ENCODE measurements around the gene RIPPLY3. TPM values are rescaled to one million over a fixed set of nuclear protein-coding genes. Genes with fewer than 3 reads are reported as not detected.

The RIPPLY3 gene
- total and polyA plus RNA-seq, 2 of the 13 experiments (the other 11 are each of a cell fraction or from before 2014, with no cell fraction given) = 0.09 to 2.9 TPM

DNA sequence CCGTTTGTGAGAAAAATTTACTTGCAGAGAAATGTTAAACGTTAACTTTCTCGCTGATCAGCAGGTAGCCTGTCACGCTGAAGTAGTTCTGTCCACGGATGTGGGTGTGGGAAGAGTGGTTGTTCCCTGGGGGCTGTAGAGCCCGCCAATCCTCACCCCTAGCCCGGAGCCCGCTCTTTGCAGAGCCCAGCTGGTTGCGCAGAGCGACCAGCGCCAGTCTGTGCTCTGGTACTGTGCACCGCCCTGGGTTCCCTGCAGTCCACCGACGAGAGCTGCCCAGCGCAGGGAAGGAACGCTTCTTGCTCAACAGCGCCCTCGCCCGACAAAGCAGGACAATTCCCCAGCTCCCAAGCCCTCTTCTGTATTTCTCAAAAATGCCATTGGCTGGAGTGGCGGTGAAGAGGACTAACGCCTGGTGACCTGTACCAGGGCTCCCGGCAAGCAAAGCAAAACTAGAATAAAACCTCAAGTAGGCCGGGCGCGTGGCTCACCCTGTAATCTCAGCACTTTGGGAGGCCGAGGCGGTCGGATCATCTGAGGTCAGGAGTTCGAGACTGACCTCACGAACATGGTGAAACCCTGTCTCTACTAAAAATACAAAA, 3.3 kb downstream of the RIPPLY3 start (continued):
- no peak for TF ChIP-seq ZNF407 (CRISPR knock-in tag; IDR thresholded peaks at IDR 0.05; ENCODE audit: not compliant biosample characterization)
- TF ChIP-seq ZNF713 (CRISPR knock-in tag; IDR thresholded peaks at IDR 0.05) = 0 out of 2 replicates have a peak, but pooled peaks have one; percentile 79
- TF ChIP-seq ZNF317 (CRISPR knock-in tag; IDR thresholded peaks at IDR 0.05) = 0 out of 2 replicates have a peak, but pooled peaks have one; percentile 23
- no peak for TF ChIP-seq FOXM1 (CRISPR knock-in tag; IDR thresholded peaks at IDR 0.05)
- no peak for TF ChIP-seq ZNF296 (CRISPR knock-in tag; conservative IDR thresholded peaks at IDR 0.05)
- TF ChIP-seq ZNF362 (CRISPR knock-in tag; IDR thresholded peaks at IDR 0.05; ENCODE audit: borderline replicate concordance) = peak; percentile 33; the same call in 1 of the 2 replicates
- TF ChIP-seq HOXA9 (CRISPR knock-in tag; IDR thresholded peaks at IDR 0.05; ENCODE audit: borderline replicate concordance) = no peak
- TF ChIP-seq ZNF687 (CRISPR knock-in tag; IDR thresholded peaks at IDR 0.05) = peak; percentile 85
- TF ChIP-seq RBFOX2 (IDR thresholded peaks at IDR 0.05; ENCODE audit: low read depth, low read length) = 0 out of 2 replicates have a peak, but pooled peaks have one; percentile 25
- TF ChIP-seq, protein P1, sequence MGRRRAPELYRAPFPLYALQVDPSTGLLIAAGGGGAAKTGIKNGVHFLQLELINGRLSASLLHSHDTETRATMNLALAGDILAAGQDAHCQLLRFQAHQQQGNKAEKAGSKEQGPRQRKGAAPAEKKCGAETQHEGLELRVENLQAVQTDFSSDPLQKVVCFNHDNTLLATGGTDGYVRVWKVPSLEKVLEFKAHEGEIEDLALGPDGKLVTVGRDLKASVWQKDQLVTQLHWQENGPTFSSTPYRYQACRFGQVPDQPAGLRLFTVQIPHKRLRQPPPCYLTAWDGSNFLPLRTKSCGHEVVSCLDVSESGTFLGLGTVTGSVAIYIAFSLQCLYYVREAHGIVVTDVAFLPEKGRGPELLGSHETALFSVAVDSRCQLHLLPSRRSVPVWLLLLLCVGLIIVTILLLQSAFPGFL (CRISPR knock-in tag; IDR thresholded peaks at IDR 0.05) = no peak
- TF ChIP-seq, protein P2, sequence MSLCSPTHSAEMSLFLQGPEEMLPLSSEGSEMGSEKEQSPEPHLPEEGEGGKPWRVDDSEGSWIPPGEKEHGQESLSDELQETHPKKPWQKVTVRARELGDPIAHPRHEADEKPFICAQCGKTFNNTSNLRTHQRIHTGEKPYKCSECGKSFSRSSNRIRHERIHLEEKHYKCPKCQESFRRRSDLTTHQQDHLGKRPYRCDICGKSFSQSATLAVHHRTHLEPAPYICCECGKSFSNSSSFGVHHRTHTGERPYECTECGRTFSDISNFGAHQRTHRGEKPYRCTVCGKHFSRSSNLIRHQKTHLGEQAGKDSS (CRISPR knock-in tag; IDR thresholded peaks at IDR 0.05; ENCODE audit: borderline replicate concordance, low read depth) = peak; percentile 77; the same call in 1 of the 2 replicates
- no peak; the same call in 1 of the 2 replicates for TF ChIP-seq SOX5 (CRISPR knock-in tag; IDR thresholded peaks at IDR 0.05; ENCODE audit: borderline replicate concordance)

Data from HepG2 (cell line).